Glomerular visceral epithelial cell (primary cell): Measurements from ENCODE around the gene CDK12.
"Not testable (repeated sequence)": the region's sequence is repeated elsewhere in the genome, so short reads cannot be mapped to it uniquely, and the experiment has no call there.

Experiments
- DNase-seq: peaks from one replicate; pipeline ENCODE4 v3.0.0-alpha.2; 2016; ENCODE audit errors: extremely low spot score

Gene CDK12

DNA sequence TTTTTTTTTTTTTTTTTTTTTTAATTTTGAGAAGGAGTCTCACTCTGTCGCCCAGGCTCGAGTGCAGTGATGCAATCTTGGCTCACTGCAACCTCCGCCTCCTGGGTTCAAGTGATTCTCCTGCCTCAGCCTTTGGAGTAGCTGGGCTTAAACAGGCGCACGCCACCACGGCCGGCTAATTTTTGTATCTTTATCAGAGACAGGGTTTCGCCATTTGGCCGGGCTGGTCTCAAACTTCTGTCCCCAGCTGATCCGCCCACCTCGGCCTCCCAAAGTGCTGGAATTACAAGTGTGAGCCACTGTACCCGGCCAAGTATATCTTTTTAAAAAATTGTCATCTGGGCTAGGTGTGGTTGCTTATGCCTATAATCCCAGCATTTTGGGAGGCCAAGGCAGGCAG, 35.6 kb downstream of the CDK12 start:
- not testable (repeated sequence) for DNase-seq

GRCh38 chr17:39507511-39507910, 46.2 kb downstream of the CDK12 start:
- DNase-seq: no peak

DNA sequence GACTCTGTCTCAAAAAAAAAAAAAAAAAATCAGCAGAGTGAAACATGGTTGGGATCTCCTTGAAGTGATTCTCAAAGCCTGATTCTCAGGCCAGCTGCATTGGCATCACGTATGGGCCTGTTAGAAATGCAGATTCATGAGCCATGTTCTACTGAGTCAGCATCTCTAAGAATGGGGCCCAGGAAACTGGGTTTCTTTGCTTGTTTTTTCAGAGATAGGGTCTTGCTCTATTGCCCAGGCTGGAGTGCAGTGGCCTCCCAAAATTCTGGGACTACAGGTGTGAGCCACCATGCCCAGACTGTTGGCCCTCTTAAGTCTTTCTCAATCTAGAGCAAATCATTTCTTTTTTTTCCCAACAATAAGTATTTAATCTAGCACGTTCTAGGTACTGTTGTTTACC, 47.7 kb downstream of the CDK12 start:
- DNase-seq: no peak

GRCh38 chr17:39513309-39513708, 52.0 kb downstream of the CDK12 start:
- no peak for DNase-seq

DNA sequence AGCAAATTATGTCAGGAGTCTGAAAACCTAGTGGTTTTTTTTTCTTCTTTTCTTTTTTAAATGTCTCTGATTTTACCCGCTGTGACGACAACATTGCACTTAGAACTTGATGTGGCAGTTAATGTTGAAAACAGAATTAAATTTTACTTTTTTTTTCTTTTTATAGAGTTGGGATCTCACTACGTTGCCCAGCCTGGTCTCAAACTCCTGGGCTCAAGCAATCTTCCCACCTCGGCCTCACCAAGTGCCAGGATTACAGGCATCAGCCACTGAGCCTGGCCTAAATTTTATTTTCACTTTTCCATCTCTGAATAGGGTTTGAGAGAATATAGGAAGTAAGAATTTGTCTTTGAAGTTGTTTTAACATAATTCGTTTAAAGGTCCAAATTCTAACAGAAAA, 52.6 kb downstream of the CDK12 start:
- no peak for DNase-seq

GRCh38 chr17:39517224-39517623, 55.9 kb downstream of the CDK12 start:
- DNase-seq: peak; percentile 61

DNA sequence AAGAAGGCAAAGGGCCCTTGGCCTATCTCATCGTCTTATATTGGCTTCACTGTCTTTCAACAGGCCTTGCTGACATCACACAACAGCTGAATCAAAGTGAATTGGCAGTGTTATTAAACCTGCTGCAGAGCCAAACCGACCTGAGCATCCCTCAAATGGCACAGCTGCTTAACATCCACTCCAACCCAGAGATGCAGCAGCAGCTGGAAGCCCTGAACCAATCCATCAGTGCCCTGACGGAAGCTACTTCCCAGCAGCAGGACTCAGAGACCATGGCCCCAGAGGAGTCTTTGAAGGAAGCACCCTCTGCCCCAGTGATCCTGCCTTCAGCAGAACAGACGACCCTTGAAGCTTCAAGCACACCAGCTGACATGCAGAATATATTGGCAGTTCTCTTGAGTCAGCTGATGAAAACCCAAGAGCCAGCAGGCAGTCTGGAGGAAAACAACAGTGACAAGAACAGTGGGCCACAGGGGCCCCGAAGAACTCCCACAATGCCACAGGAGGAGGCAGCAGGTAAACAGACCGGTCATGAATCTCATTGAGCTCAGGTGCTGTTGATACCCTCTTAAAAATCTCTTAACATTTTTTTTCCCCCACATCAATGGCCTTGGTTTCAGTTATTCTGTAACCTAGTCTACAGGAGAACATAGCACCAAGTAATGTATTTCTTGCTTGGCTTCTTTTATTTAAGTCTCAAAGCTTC, 64.7 kb downstream of the CDK12 start:
- DNase-seq: no peak

DNA sequence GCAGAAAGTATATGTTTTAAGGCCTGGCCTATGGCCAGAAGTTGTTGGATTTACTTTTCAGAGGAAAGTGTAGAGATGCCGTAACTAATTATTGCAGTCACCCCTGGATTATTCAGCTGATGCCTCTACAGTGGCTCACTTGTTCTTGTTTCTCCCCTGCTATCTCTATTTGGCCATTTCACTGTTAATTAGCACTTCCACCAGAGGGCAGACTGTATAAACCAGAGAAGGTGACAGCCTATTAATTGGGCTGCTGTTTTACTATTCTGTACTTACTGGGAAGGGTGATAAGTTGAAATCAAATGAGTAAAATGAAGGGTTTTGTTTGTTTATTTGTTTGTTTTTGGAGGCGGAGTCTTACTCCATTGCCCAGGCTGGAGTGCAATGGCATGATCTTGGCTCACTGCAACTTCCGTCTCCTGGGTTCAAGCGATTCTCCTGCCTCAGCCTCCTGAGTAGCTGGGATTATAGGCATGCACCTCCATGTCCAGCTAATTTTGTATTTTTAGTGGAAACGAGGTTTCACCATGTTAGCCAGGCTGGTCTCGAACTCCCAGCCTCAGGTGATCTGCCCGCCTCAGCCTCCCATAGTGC, 66.0 kb downstream of the CDK12 start:
- peak; percentile 22 for DNase-seq

GRCh38 chr17:39529455-39529854, 68.2 kb downstream of the CDK12 start:
- no peak for DNase-seq

DNA sequence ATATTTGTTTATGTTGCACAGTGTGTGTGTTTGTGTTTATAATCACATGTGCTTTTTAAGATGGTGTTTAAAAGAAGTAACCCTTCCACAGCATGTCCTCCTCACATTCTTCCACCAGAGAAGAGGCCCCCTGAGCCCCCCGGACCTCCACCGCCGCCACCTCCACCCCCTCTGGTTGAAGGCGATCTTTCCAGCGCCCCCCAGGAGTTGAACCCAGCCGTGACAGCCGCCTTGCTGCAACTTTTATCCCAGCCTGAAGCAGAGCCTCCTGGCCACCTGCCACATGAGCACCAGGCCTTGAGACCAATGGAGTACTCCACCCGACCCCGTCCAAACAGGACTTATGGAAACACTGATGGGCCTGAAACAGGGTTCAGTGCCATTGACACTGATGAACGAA, 69.2 kb downstream of the CDK12 start:
- DNase-seq: no peak

GRCh38 chr17:39531252-39531651, 70.0 kb downstream of the CDK12 start:
- DNase-seq: no peak

DNA sequence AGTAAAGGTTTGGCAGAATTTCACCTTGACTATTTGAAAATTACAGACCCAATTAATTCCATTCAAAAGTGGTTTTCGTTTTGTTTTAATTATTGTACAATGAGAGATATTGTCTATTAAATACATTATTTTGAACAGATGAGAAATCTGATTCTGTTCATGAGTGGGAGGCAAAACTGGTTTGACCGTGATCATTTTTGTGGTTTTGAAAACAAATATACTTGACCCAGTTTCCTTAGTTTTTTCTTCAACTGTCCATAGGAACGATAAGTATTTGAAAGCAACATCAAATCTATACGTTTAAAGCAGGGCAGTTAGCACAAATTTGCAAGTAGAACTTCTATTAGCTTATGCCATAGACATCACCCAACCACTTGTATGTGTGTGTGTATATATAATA, 72.6 kb downstream of the CDK12 start:
- DNase-seq: no peak

- DNase-seq: no peak
These were observed 73.6 kb downstream of the CDK12 start for GRCh38 chr17:39534768-39535405.

- DNase-seq: no peak
These were observed 75.2 kb downstream of the CDK12 start for GRCh38 chr17:39536468-39536867.

GRCh38 chr17:39537364-39537763, 76.1 kb downstream of the CDK12 start:
- DNase-seq: not testable (repeated sequence)

GRCh38 chr17:39538866-39539265, 77.6 kb downstream of the CDK12 start:
- no peak for DNase-seq

GRCh38 chr17:39540611-39541010, 79.3 kb downstream of the CDK12 start:
- DNase-seq: no peak

DNA sequence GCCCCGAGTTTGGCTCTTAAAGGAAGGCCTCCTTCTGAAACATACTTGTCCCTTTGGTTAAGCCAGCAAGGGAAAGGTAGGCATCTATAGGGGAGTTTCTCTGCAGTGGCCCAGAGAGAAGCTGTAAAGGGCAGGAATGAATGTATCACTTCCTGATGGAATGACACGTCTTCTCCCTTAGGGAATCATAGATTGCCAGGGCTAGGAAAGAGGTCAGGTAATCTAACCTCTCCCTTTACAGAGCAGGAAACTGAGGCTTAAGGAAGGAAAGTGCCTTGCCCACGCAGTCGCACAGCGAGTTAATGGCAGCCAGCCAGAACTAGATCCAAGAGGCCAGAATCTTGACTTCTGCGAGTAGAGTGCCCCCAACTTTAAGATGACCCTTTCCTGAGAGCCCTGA, 80.4 kb downstream of the CDK12 start:
- DNase-seq: no peak

- DNase-seq: peak; percentile 38
These were observed 81.9 kb downstream of the CDK12 start for GRCh38 chr17:39543176-39543575.

DNA sequence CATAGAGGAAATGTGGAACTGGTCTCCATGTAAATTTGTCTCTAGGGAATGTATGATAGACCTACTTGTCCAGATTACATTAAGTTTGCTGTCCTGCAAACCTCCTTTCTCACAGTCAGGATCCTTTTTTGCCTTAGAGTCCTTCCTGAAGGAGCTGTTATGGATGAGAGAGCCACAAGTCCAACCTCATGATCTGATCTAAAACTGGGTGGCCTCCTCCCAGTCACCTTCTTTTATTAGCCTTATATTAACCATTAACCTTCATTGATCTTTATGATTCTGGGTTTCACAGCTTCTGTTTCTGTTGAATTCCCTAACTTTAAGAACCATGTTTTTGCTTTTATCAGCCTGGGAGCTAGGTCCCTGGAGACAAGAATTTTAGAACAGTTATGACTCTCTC, 82.4 kb downstream of the CDK12 start:
- DNase-seq: no peak

DNA sequence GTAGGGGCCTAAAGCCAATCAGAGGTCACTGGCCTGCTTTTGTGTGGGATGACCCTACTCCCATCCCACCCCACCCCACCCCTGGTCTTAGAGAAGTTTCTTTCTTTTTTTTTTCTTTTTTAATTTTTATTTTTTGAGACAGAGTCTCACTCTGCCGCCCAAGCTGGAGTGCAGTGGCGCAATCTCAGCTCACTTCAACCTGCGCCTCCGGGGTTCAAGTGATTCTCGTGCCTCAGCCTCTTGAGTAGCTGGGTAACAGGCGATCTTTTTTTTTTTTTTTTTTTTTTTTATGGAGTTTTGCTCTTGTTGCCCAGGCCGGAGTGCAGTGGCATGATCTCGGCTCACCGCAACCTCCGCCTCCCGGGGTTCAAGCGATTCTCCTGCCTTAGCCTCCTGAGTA, 83.1 kb downstream of the CDK12 start:
- not testable (repeated sequence) for DNase-seq

GRCh38 chr17:39547713-39548478, 86.6 kb downstream of the CDK12 start:
- peak; percentile 54 for DNase-seq
